Bronchial smooth muscle cell (primary cell): ENCODE results near the gene CCL15. TPM values are rescaled to one million over a fixed set of nuclear protein-coding genes. Genes with fewer than 3 reads are reported as not detected.

Source experiments
- total RNA-seq: library from RNA; depleted of rRNA; stranded (reverse); fragments of >200 nt; gene quantifications from 2 replicates; pipeline ENCODE4 v1.2.1, GENCODE V29; 2014

Gene CCL15
- not detected in 2 replicates for total RNA-seq

DNA sequence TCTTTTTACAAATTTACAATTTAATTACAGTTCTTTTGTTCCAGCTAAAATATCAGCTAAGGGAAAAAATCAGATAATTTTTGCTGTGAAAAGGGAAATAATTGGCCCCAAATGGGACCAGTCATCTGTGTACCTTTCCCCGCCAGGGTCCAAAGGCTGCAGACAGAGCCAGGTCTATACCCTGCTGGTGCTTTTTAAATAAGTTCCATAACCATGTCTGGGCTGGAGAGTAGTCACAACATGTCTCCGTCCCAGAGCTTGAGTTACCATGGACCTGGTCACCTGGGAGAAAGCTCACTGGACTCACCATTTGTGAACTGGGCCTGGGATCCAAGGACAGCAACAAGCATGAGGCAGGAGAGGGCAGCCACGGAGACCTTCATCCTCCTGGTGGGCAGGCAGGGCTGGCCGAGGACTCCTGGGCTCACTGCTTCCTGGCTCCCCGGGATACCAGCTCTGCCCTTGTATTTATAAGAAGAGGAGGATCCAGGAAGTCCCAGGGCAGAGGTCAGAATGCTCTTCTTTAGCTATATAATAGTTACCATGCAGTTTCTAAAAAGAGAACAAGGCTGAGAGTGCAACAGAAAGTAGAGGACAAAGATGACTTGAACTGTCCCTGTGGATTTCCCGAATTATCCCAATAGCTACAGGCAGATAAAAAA, at the start of gene CCL15:
TSS of gene CCL15 (minus strand) at position 444 of the 662 bp plus-strand sequence. CDS start at position 383, 61 bp downstream.

DNA sequence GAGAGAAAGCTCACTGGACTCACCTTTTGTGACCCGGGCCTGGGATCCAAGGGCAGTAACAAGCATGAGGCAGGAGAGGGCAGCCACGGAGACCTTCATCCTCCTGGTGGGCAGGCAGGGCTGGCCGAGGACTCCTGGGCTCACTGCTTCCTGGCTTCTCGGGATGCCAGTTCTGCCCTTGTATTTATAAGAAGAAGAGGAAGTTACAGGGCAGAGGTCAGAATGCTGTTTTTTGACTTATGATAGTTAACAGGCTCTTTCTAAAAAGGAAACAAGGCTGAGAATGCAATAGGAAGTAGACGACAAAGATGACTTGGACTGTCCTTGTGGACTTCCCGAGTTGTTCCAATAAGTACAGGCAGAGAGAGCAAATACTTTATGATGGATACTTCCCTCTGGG, 16.4 kb upstream of the CCL15 start, which contains the start of gene CCL23:
TSS of gene CCL23 (minus strand) at position 174 of the 400 bp plus-strand sequence. CDS start at position 99, 75 bp downstream.

DNA sequence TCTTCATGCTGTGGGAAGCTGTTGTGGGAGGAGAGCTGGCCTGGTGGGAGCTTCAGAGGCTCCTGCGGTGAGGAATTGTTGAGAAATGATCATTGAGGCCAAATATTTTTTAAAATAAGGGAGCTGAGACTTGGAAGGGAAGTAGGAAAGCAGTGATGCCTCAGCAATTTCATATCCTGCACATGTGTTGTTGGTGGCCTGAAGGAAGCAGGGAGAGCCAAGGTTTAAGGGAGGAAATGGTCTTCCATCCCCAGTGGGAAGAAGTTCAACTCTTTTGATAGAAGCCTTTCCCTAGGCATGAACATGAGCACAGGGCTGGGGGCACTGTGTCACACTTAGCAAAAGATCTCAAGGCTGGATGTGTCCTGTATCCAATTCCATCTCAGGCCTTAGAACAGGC, 14.7 kb downstream of the CCL15 start, which contains the start of gene CCL14:
TSS of gene CCL14 (minus strand) at position 87 of the 400 bp plus-strand sequence. CDS start at position 7, 80 bp downstream.

GRCh38 chr17:35981246-35981645, 20.1 kb downstream of the CCL15 start, which contains the start of gene CCL16:
TSS of gene CCL16 (minus strand) at chr17:35981497. CDS start at chr17:35981420, 77 bp downstream.

Other genes with a start within 250 kb of the CCL15 start
- gene GAS2L2, start 248.3 kb downstream of the CCL15 start, total RNA-seq: not detected in 2 replicates
- gene C17orf50, start 240.7 kb downstream of the CCL15 start, total RNA-seq: not detected in 2 replicates
- 1.4 and 1.5 TPM in 2 replicates for gene MMP28, start 205.9 kb downstream of the CCL15 start, total RNA-seq
- gene TAF15, start 192.1 kb downstream of the CCL15 start, total RNA-seq: 46.5 and 64.6 TPM in 2 replicates
- gene HEATR9, start 132.7 kb downstream of the CCL15 start, total RNA-seq: not detected in 2 replicates
- gene CCL5, start 121.2 kb downstream of the CCL15 start, total RNA-seq: not detected in 2 replicates
- 0.16 TPM in 1 of 2 replicates, not detected in the other for gene RDM1, start 70.8 kb downstream of the CCL15 start, total RNA-seq
- not detected in 2 replicates for gene LYZL6, start 57.8 kb downstream of the CCL15 start, total RNA-seq
- gene CCL16, start 20.1 kb downstream of the CCL15 start, total RNA-seq: not detected in 2 replicates
- gene CCL14, start 14.8 kb downstream of the CCL15 start, total RNA-seq: not detected in 2 replicates
- not detected in 2 replicates for gene CCL23, start 16.4 kb upstream of the CCL15 start, total RNA-seq
- gene CCL18, start 62.7 kb upstream of the CCL15 start, total RNA-seq: not detected in 2 replicates
- gene CCL3, start 88.6 kb upstream of the CCL15 start, total RNA-seq: not detected in 2 replicates
- not detected in 2 replicates for gene CCL4, start 102.3 kb upstream of the CCL15 start, total RNA-seq
- 2.6 and 3.2 TPM in 2 replicates for gene TBC1D3B, start 175.1 kb upstream of the CCL15 start, total RNA-seq
- not detected in 2 replicates for gene CCL3L1, start 195.2 kb upstream of the CCL15 start, total RNA-seq
- gene CCL4L2, start 209.5 kb upstream of the CCL15 start, total RNA-seq: 0.17 TPM in 1 of 2 replicates, not detected in the other